Tibial artery (tissue), 4 donors: ENCODE measurements around the gene DIO1.

Source experiments
- DNase-seq, 2 donors: peaks; one replicate each; pipeline ENCODE4 v3.0.0-alpha.2; 2019
- H3K27ac ChIP-seq, 2 donors: fragments of 200-600 bp; sonication (generic) in 1 of 2; 1 replicate in 1 of 2; 2 replicates in 1 of 2; pipeline ENCODE4 v1.5.1; 2018 to 2019; ENCODE audit warnings: mild to moderate bottlenecking in 1 of 2
- H3K27me3 ChIP-seq, 2 donors: fragments of 200-600 bp; sonication (generic) in 1 of 2; one replicate each; pipeline versions ENCODE4 v1.5.1 to v1.6.0; 2016 to 2019
- H3K36me3 ChIP-seq, 3 donors: fragments of 200-600 bp; sonication (generic) in 2 of 3; one replicate each; pipeline ENCODE4 v1.5.1; 2016 to 2019; ENCODE audit warnings: mild to moderate bottlenecking in 2 of 3
- H3K4me1 ChIP-seq, 4 donors: fragments of 200-600 bp; sonication (generic) in 2 of 4; 1 replicate in 3 of 4; 2 replicates in 1 of 4; pipeline ENCODE4 v1.5.1; 2016 to 2019
- H3K4me3 ChIP-seq, 2 donors: fragments of 200-600 bp; sonication (generic) in 1 of 2; 1 replicate in 1 of 2; 2 replicates in 1 of 2; pipeline ENCODE4 v1.5.1; 2018 to 2019; ENCODE audit warnings: mild to moderate bottlenecking in 2 of 2
- H3K9me3 ChIP-seq, 3 donors: fragments of 200-600 bp; sonication (generic) in 1 of 3; one replicate each; pipeline ENCODE4 v1.5.1; 2016 to 2019
- intact Hi-C: fragments of 100-400 bp; cut with DNase I; formaldehyde crosslinking; loops from one replicate; pipeline ENCODE4 v1.15.0; 2023; ENCODE audit warnings: low total_unique reads
- TF ChIP-seq, protein P1 (sequence below), 2 experiments: fragments of 200-600 bp in 1 of 2; fragments of 450-650 bp in 1 of 2; IDR thresholded peaks; one replicate each; pipeline ENCODE4 v1.5.1; 2017 to 2019; ENCODE audit warnings: antibody characterized with exemption in 2 of 2, mild to moderate bottlenecking in 1 of 2, moderate library complexity in 1 of 2

DIO1 gene

DNA sequence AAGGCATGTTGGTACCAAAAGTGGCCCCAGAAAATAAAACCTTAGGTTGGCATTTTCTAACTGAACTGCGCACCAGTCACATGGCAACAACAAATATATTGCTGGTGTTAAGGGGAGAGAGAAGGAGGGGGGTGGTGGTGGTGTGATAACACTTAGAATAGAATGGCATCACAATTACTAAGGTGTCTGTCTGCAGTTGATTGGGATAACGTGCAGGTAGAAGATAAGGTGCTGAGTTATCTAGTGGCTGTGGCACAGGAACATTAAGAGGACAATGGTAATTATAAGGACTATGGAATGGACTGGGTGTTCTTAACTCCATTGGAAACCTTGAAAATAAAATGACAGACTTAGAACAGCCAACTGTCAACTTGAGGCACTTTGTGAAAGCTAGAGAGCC is 3.0 kb upstream of the DIO1 start:
- no peaks in the 10 kb centered on the region for H3K9me3 ChIP-seq
- H3K27ac ChIP-seq, result no peak overlapping the region
- peaks cover 0 to 19% (median 3%) of the 10 kb centered on the region in 3 donors for H3K36me3 ChIP-seq
- TF ChIP-seq, protein P1, sequence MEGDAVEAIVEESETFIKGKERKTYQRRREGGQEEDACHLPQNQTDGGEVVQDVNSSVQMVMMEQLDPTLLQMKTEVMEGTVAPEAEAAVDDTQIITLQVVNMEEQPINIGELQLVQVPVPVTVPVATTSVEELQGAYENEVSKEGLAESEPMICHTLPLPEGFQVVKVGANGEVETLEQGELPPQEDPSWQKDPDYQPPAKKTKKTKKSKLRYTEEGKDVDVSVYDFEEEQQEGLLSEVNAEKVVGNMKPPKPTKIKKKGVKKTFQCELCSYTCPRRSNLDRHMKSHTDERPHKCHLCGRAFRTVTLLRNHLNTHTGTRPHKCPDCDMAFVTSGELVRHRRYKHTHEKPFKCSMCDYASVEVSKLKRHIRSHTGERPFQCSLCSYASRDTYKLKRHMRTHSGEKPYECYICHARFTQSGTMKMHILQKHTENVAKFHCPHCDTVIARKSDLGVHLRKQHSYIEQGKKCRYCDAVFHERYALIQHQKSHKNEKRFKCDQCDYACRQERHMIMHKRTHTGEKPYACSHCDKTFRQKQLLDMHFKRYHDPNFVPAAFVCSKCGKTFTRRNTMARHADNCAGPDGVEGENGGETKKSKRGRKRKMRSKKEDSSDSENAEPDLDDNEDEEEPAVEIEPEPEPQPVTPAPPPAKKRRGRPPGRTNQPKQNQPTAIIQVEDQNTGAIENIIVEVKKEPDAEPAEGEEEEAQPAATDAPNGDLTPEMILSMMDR (IDR thresholded peaks at IDR 0.05), result no peak
- no peaks in the 10 kb centered on the region for H3K27me3 ChIP-seq
- H3K4me3 ChIP-seq, result no peak overlapping the region
- intact Hi-C loops, result no loop called here
- DNase-seq, result no peak
- peaks cover 0 to 24% (median 14%) of the 10 kb centered on the region in 4 donors for H3K4me1 ChIP-seq

- TF ChIP-seq, protein P1 (IDR thresholded peaks at IDR 0.05), result no peak
- DNase-seq, result no peak
- Histone ChIP-seq H3K4me1 (peaks cover 0 to 31% (median 19%) of the 10 kb centered on the region in 4 donors), H3K4me3 (no peak overlapping the region), H3K36me3 (peaks cover 0 to 12% (median 2%) of the 10 kb centered on the region in 3 donors), H3K27ac (no peak overlapping the region), H3K9me3 (no peaks in the 10 kb centered on the region), H3K27me3 (no peaks in the 10 kb centered on the region)
- intact Hi-C loops, result no loop called here
These were observed 2.3 kb upstream of the DIO1 start for GRCh38 chr1:53891678-53892077.

DNA sequence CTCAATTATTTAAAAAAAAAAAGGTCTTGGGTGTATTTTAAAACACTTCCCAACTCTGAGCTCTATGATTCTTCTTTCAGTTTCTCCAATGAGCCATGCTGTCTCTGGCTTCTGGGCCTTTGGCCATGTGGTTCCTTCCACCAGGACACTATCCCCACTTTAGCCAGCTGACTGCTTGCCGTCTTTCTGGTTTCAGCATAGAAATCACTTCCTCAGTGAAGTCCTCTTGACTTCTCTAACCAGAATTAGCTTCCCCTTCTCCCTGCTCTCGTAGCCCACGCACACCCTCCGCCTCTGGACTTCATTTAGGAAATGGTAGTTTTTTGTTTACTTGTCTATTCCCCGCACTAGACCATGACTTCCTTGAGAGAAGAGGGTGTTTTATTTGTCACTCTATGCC is 1.1 kb upstream of the DIO1 start:
- Histone ChIP-seq H3K4me1 (peaks cover 0 to 43% (median 31%) of the 10 kb centered on the region in 4 donors), H3K36me3 (peaks cover 0 to under 1% (median 0%) of the 10 kb centered on the region in 3 donors), H3K27me3 (no peaks in the 10 kb centered on the region), H3K9me3 (no peaks in the 10 kb centered on the region), H3K4me3 (no peak overlapping the region), H3K27ac (no peak overlapping the region)
- intact Hi-C loops, result no loop called here
- TF ChIP-seq, protein P1 (IDR thresholded peaks at IDR 0.05), result no peak
- DNase-seq, result peak in 1 of 2 donors; percentile 41

DNA sequence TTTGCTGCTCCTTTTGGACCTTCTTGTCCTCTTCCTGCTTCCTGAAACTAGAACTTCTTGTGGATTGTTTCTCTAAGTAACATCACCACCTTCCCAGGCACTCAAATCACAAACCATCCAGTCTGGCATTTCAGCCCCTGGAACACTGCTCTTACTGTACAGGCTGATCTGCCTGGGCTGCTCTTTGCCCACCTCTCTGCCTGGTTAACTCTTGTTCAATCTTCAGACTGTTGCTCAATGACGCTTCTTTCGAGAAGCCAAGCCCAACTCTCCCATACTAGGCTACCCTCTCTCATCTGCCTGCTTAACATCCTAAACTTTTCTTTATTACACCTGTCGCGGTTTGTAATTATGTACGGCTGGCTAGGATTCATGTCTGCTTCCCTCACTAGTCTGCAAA is 657 bp downstream of the DIO1 start:
- Histone ChIP-seq H3K9me3 (no peaks in the 10 kb centered on the region), H3K36me3 (no peaks in the 10 kb centered on the region), H3K27me3 (no peaks in the 10 kb centered on the region), H3K27ac (no peak overlapping the region), H3K4me3 (no peak overlapping the region), H3K4me1 (peaks cover 0 to 50% (median 43%) of the 10 kb centered on the region in 4 donors)
- TF ChIP-seq, protein P1 (IDR thresholded peaks at IDR 0.05), result no peak
- intact Hi-C loops, result no loop called here
- no peak for DNase-seq

DNA sequence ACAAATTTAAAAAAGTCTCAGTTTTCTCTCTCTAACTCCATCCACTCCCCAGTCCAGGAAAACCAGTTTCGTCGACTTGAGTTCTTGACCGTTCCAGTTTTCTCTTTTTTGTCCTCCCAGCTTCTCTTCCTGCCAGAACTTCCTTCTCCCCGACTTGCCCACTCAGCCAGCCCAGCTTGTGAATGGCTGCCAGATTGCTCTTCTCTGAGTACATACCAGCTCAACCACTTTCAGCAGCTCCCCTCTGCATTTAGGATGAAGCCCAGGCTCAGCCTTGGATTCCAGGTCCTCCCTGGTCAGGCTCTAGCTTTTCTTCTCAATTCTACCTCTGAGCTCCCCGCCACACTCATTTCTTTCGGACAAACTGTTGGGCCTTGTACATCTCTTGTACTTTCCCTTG is 1.4 kb downstream of the DIO1 start:
- peaks cover 0 to 52% (median 42%) of the 10 kb centered on the region in 4 donors for H3K4me1 ChIP-seq
- no peaks in the 10 kb centered on the region for H3K27me3 ChIP-seq
- no peak overlapping the region for H3K4me3 ChIP-seq
- DNase-seq, result no peak
- TF ChIP-seq, protein P1 (IDR thresholded peaks at IDR 0.05), result no peak
- intact Hi-C loops, result no loop called here
- H3K36me3 ChIP-seq, result no peaks in the 10 kb centered on the region
- H3K27ac ChIP-seq, result no peak overlapping the region
- H3K9me3 ChIP-seq, result no peaks in the 10 kb centered on the region
